ENCODE data around the gene NECAB2.

- no peak for TF ChIP-seq CHD1 (IDR thresholded peaks at IDR 0.05; ENCODE audit: low read depth, low read length)
- no peak for TF ChIP-seq CTCF (IDR thresholded peaks at IDR 0.05; ENCODE audit: control extremely low read depth in 1 of 3, insufficient read depth in 1 of 3, low read depth in 1 of 3, low read length in 3 of 3)
Observed at GRCh38 chr16:83955218-83956130, 12.6 kb upstream of the NECAB2 start.
